Testis (tissue), 2 donors: ENCODE measurements around the gene SCGB3A1.

ENCODE experiments used
- CTCF ChIP-seq, 3 experiments: fragments of 450-650 bp in 2 of 3; fragments of 200-600 bp in 1 of 3; sonication (generic) in 1 of 3; IDR thresholded peaks; one replicate each; pipeline ENCODE4 v1.5.1; 2016 to 2019; ENCODE audit warnings: antibody characterized with exemption in 3 of 3, mild to moderate bottlenecking in 2 of 3, moderate library complexity in 1 of 3
- POLR2A ChIP-seq: fragments of 450-650 bp; IDR thresholded peaks from one replicate; pipeline ENCODE4 v1.6.1; 2017; ENCODE audit warnings: antibody characterized with exemption, mild to moderate bottlenecking, moderate library complexity

GRCh38 chr5:180555168-180555921 is 36.0 kb downstream of the SCGB3A1 start:
- TF ChIP-seq CTCF (IDR thresholded peaks at IDR 0.05) (no peak), POLR2A (no peak)
